Nephron progenitor cell (in vitro differentiated cells): ENCODE results near the gene CABP1.

Experiments
- DNase-seq: peaks from one replicate; pipeline ENCODE4 v3.0.0; 2021
- H3K27ac Mint-ChIP-seq: 2 replicates; pipeline ENCODE4 v1.8.0; 2021; ENCODE audit warnings: mild to moderate bottlenecking, moderate library complexity, mixed read lengths
- H3K27me3 Mint-ChIP-seq: 2 replicates; pipeline ENCODE4 v1.8.0; 2021; ENCODE audit warnings: mild to moderate bottlenecking, low read depth, mixed read lengths; ENCODE audit not compliant: poor library complexity
- H3K36me3 Mint-ChIP-seq: 2 replicates; pipeline ENCODE4 v1.8.0; 2021; ENCODE audit warnings: low read depth, mixed read lengths
- H3K4me1 Mint-ChIP-seq: 2 replicates; pipeline ENCODE4 v1.8.0; 2021; ENCODE audit warnings: mixed read lengths
- H3K4me3 Mint-ChIP-seq: 2 replicates; pipeline ENCODE4 v1.8.0; 2021; ENCODE audit warnings: mild to moderate bottlenecking, moderate library complexity, mixed read lengths
- H3K9me3 Mint-ChIP-seq: 2 replicates; pipeline ENCODE4 v1.8.0; 2021; ENCODE audit warnings: mild to moderate bottlenecking, moderate library complexity, mixed read lengths
- TF ChIP-seq, protein P1 (sequence below): fragments of 200-600 bp; sonication (generic); IDR thresholded peaks from 2 replicates; pipeline ENCODE4 v1.5.0; 2021; ENCODE audit warnings: antibody characterized with exemption

CABP1 gene

GRCh38 chr12:120690083-120690450 lies 49.6 kb downstream of the CABP1 start:
- no peak overlapping the region for H3K4me3 Mint-ChIP-seq
- H3K4me1 Mint-ChIP-seq = peaks cover 67% of the 10 kb centered on the region
- H3K27ac Mint-ChIP-seq = no peak overlapping the region
- no peaks in the 10 kb centered on the region for H3K9me3 Mint-ChIP-seq
- peaks cover 4% of the 10 kb centered on the region for H3K27me3 Mint-ChIP-seq
- DNase-seq = no peak
- TF ChIP-seq, protein P1, sequence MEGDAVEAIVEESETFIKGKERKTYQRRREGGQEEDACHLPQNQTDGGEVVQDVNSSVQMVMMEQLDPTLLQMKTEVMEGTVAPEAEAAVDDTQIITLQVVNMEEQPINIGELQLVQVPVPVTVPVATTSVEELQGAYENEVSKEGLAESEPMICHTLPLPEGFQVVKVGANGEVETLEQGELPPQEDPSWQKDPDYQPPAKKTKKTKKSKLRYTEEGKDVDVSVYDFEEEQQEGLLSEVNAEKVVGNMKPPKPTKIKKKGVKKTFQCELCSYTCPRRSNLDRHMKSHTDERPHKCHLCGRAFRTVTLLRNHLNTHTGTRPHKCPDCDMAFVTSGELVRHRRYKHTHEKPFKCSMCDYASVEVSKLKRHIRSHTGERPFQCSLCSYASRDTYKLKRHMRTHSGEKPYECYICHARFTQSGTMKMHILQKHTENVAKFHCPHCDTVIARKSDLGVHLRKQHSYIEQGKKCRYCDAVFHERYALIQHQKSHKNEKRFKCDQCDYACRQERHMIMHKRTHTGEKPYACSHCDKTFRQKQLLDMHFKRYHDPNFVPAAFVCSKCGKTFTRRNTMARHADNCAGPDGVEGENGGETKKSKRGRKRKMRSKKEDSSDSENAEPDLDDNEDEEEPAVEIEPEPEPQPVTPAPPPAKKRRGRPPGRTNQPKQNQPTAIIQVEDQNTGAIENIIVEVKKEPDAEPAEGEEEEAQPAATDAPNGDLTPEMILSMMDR = no peak
- peaks cover 35% of the 10 kb centered on the region for H3K36me3 Mint-ChIP-seq

DNA sequence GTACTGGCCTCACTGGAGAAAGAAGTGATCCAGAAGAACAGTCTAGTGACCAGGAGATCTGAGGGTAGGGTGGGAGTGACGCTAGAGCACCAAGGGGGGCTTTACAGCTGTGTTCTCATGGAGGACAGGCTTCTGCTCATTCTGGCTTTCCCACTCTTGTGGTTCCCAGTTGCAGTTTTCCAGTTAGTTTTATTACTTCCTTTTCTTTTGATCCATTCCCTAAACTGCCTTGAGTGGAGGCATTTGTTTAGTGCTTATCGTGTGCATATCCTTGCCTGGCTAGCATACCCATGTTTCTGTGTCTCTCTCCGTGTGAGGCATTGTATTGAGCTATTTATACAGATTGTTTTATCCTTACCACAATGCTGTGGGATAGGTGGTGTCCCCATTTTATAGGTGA lies 50.6 kb downstream of the CABP1 start:
- peak overlapping the region; percentile 53 for H3K27ac Mint-ChIP-seq
- TF ChIP-seq, protein P1 = no peak
- peaks cover 67% of the 10 kb centered on the region for H3K4me1 Mint-ChIP-seq
- H3K9me3 Mint-ChIP-seq = no peaks in the 10 kb centered on the region
- no peak for DNase-seq
- H3K36me3 Mint-ChIP-seq = peaks cover 44% of the 10 kb centered on the region
- H3K27me3 Mint-ChIP-seq = peaks cover 4% of the 10 kb centered on the region
- peak overlapping the region; percentile 9 for H3K4me3 Mint-ChIP-seq

GRCh38 chr12:120692524-120693033 lies 52.2 kb downstream of the CABP1 start:
- TF ChIP-seq, protein P1 = no peak
- no peak for DNase-seq
- H3K9me3 Mint-ChIP-seq = no peaks in the 10 kb centered on the region
- H3K4me3 Mint-ChIP-seq = no peak overlapping the region
- peaks cover 67% of the 10 kb centered on the region for H3K4me1 Mint-ChIP-seq
- peaks cover 59% of the 10 kb centered on the region for H3K36me3 Mint-ChIP-seq
- peak overlapping the region; percentile 64 for H3K27ac Mint-ChIP-seq
- peaks cover 4% of the 10 kb centered on the region for H3K27me3 Mint-ChIP-seq

DNA sequence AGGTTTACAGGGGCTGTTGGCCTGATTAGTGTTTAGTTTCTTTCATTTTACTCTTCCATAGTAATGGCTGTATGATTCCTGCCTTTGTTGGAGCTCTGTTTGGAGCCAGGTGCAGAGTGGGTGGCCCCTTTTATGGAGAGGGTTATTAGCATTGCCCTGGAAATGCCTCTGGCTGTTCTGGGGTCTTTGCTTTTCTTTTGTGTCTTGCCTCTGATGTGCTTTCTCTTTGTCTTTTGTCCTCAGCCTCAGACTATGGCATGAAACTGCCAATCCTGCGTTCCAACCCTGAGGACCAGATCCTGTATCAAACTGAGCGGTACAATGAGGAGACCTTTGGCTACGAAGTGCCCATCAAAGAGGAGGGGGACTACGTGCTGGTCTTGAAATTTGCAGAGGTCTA lies 53.4 kb downstream of the CABP1 start:
- TF ChIP-seq, protein P1 = no peak
- Mint-ChIP-seq H3K36me3 (peaks cover 61% of the 10 kb centered on the region), H3K4me1 (peaks cover 54% of the 10 kb centered on the region), H3K27ac (peak overlapping the region; percentile 60), H3K9me3 (no peaks in the 10 kb centered on the region), H3K4me3 (no peak overlapping the region), H3K27me3 (peaks cover 4% of the 10 kb centered on the region)
- DNase-seq = no peak

- Mint-ChIP-seq H3K36me3 (peaks cover 73% of the 10 kb centered on the region), H3K4me3 (no peak overlapping the region)
- TF ChIP-seq, protein P1 = no peak
Measured at GRCh38 chr12:120696626-120697025, 56.2 kb downstream of the CABP1 start.

DNA sequence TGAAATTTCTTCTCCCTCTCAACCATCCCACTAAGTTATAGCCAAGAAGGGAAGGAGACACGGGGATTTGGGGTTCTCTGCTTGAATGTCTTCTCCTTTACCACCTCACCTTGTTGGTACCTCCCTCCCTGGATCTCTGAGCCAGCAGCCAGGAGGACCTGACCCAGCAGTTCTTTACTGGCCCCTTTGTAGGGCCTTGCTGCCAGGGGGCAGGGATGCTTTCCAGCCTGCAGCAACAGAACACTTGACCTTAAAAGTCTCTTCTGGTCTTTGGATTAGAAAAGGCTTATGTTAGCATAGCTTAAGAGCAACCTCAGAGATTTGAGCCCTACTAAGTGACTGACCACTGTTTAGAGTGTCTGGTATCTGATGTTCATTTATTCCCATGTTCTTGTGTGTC lies 56.9 kb downstream of the CABP1 start:
- Mint-ChIP-seq H3K4me1 (peaks cover 19% of the 10 kb centered on the region), H3K27ac (no peak overlapping the region), H3K4me3 (no peak overlapping the region), H3K27me3 (peaks cover 4% of the 10 kb centered on the region), H3K9me3 (no peaks in the 10 kb centered on the region), H3K36me3 (peaks cover 76% of the 10 kb centered on the region)
- TF ChIP-seq, protein P1 = no peak
- no peak for DNase-seq

More at GRCh38 chr12:120696626-120697025, 56.2 kb downstream of the CABP1 start:
- Mint-ChIP-seq H3K4me1 (peaks cover 26% of the 10 kb centered on the region), H3K27ac (no peak overlapping the region), H3K9me3 (no peaks in the 10 kb centered on the region), H3K27me3 (peaks cover 4% of the 10 kb centered on the region)
- DNase-seq = no peak
